Uterus (tissue), 4 donors: Measurements from ENCODE around the gene GDF10. TPM values are rescaled to one million over a fixed set of nuclear protein-coding genes. Genes with fewer than 3 reads are reported as not detected.

Experiments used
- DNase-seq, 2 donors: peaks; one replicate each; pipeline ENCODE4 v3.0.0-alpha.2; 2019 to 2020
- H3K27ac ChIP-seq, 2 donors: fragments of 200-600 bp; sonication (generic); 1 replicate in 1 of 2; 2 replicates in 1 of 2; pipeline ENCODE4 v1.5.1; 2016 to 2018
- H3K27me3 ChIP-seq, 2 donors: fragments of 200-600 bp; sonication (generic); one replicate each; pipeline ENCODE4 v1.5.1; 2018 to 2019; ENCODE audit warnings: control low read depth in 1 of 2
- H3K36me3 ChIP-seq, 2 donors: fragments of 200-600 bp; sonication (generic); one replicate each; pipeline ENCODE4 v1.5.1; 2019; ENCODE audit warnings: control low read depth in 1 of 2
- H3K4me1 ChIP-seq, 2 donors: fragments of 200-600 bp; sonication (generic); one replicate each; pipeline ENCODE4 v1.5.1; 2018 to 2019; ENCODE audit warnings: control low read depth in 1 of 2
- H3K4me3 ChIP-seq, 2 donors: fragments of 200-600 bp; sonication (generic); 1 replicate in 1 of 2; 2 replicates in 1 of 2; pipeline ENCODE4 v1.5.1; 2018 to 2019; ENCODE audit warnings: mild to moderate bottlenecking in 1 of 2
- H3K9me3 ChIP-seq, 2 donors: fragments of 200-600 bp; sonication (generic); one replicate each; pipeline ENCODE4 v1.5.1; 2019; ENCODE audit warnings: control low read depth in 1 of 2
- CTCF ChIP-seq, 4 experiments: fragments of 200-600 bp in 2 of 4; fragments of 450-650 bp in 2 of 4; sonication (generic) in 2 of 4; IDR thresholded peaks; one replicate each; pipeline ENCODE4 v1.5.1; 2016 to 2019; ENCODE audit warnings: antibody characterized with exemption in 4 of 4, mild to moderate bottlenecking in 2 of 4, moderate library complexity in 1 of 4
- POLR2A ChIP-seq, 2 donors: fragments of 450-650 bp; IDR thresholded peaks; one replicate each; pipeline ENCODE4 v1.6.1; 2016; ENCODE audit warnings: antibody characterized with exemption in 2 of 2, mild to moderate bottlenecking in 1 of 2, moderate library complexity in 1 of 2
- intact Hi-C: fragments of 100-400 bp; cut with DNase I; formaldehyde crosslinking; loops from one replicate; pipeline ENCODE4 v1.15.1; 2023; ENCODE audit warnings: low total_unique reads
- total RNA-seq, 4 donors: library from RNA; depleted of rRNA in 3 of 4; stranded (reverse); fragments of >200 nt in 3 of 4; gene quantifications; one replicate each; pipeline versions ENCODE4 v1.1.0 to v1.2.4, GENCODE V29; 2014 to 2023
- donor health status: DM: yes; HTN: yes; CAD: no.

The GDF10 gene
- total RNA-seq, 4 donors from 2014 or later, result 4.6 to 6.4 TPM; not detected in 2

- no peaks in the 10 kb centered on the region for H3K36me3 ChIP-seq
- no peaks in the 10 kb centered on the region for H3K9me3 ChIP-seq
- H3K4me1 ChIP-seq, result no peaks in the 10 kb centered on the region
- no peak overlapping the region for H3K27ac ChIP-seq
- no peak for TF ChIP-seq CTCF (IDR thresholded peaks at IDR 0.05)
- TF ChIP-seq POLR2A (IDR thresholded peaks at IDR 0.05), result no peak
- DNase-seq, result no peak
- no peaks in the 10 kb centered on the region for H3K27me3 ChIP-seq
- no peak overlapping the region for H3K4me3 ChIP-seq
- intact Hi-C loops, result no loop called here
Observed at GRCh38 chr10:47310090-47310505, 10.1 kb downstream of the GDF10 start.

- intact Hi-C loops, result no loop called here
- no peaks in the 10 kb centered on the region for H3K27me3 ChIP-seq
- DNase-seq, result peak in 1 of 2 donors; percentile 31
- TF ChIP-seq CTCF (IDR thresholded peaks at IDR 0.05), result no peak
- no peaks in the 10 kb centered on the region for H3K4me1 ChIP-seq
- no peak overlapping the region for H3K4me3 ChIP-seq
- H3K36me3 ChIP-seq, result no peaks in the 10 kb centered on the region
- H3K9me3 ChIP-seq, result no peaks in the 10 kb centered on the region
- H3K27ac ChIP-seq, result no peak overlapping the region
Observed at GRCh38 chr10:47311193-47311931, 11.4 kb downstream of the GDF10 start.

- peak; percentile 66 to 71 for DNase-seq
- no peak overlapping the region for H3K4me3 ChIP-seq
- intact Hi-C loops, result no loop called here
- TF ChIP-seq CTCF (IDR thresholded peaks at IDR 0.05), result peak; percentile 68 to 89 (median 82)
- TF ChIP-seq POLR2A (IDR thresholded peaks at IDR 0.05), result no peak
- no peaks in the 10 kb centered on the region for H3K4me1 ChIP-seq
- no peak overlapping the region for H3K27ac ChIP-seq
- no peaks in the 10 kb centered on the region for H3K9me3 ChIP-seq
- H3K36me3 ChIP-seq, result no peaks in the 10 kb centered on the region
- no peaks in the 10 kb centered on the region for H3K27me3 ChIP-seq
Observed at GRCh38 chr10:47311932-47312662, 12.1 kb downstream of the GDF10 start.

GRCh38 chr10:47312663-47312995, 12.6 kb downstream of the GDF10 start:
- TF ChIP-seq POLR2A (IDR thresholded peaks at IDR 0.05) (no peak), CTCF (IDR thresholded peaks at IDR 0.05) (no peak)
- DNase-seq, result no peak
- Histone ChIP-seq H3K4me3 (no peak overlapping the region), H3K9me3 (no peaks in the 10 kb centered on the region), H3K27me3 (no peaks in the 10 kb centered on the region), H3K36me3 (no peaks in the 10 kb centered on the region), H3K27ac (no peak overlapping the region), H3K4me1 (no peaks in the 10 kb centered on the region)
- intact Hi-C loops, result no loop called here

- no peaks in the 10 kb centered on the region for H3K27me3 ChIP-seq
- no peaks in the 10 kb centered on the region for H3K36me3 ChIP-seq
- no peak overlapping the region for H3K4me3 ChIP-seq
- H3K4me1 ChIP-seq, result no peaks in the 10 kb centered on the region
- intact Hi-C loops, result no loop called here
- H3K27ac ChIP-seq, result no peak overlapping the region
- no peak for DNase-seq
- TF ChIP-seq POLR2A (IDR thresholded peaks at IDR 0.05), result no peak
- TF ChIP-seq CTCF (IDR thresholded peaks at IDR 0.05), result no peak
- no peaks in the 10 kb centered on the region for H3K9me3 ChIP-seq
Observed at GRCh38 chr10:47314416-47314970, 14.5 kb downstream of the GDF10 start.
